Neural progenitor cell (in vitro differentiated cells): Measurements from ENCODE around the gene RAB37.

Experiments
- EZH2 ChIP-seq: fragments of 200-600 bp; sonication (generic); IDR thresholded peaks from 2 replicates; pipeline ENCODE4 v1.6.1; 2017; ENCODE audit warnings: antibody characterized with exemption, mild to moderate bottlenecking, moderate library complexity
- TF ChIP-seq, protein P1 (sequence below): fragments of 200-600 bp; sonication (generic); IDR thresholded peaks from 2 replicates; pipeline ENCODE4 v1.5.1; 2017; ENCODE audit warnings: antibody characterized with exemption, mild to moderate bottlenecking

DNA sequence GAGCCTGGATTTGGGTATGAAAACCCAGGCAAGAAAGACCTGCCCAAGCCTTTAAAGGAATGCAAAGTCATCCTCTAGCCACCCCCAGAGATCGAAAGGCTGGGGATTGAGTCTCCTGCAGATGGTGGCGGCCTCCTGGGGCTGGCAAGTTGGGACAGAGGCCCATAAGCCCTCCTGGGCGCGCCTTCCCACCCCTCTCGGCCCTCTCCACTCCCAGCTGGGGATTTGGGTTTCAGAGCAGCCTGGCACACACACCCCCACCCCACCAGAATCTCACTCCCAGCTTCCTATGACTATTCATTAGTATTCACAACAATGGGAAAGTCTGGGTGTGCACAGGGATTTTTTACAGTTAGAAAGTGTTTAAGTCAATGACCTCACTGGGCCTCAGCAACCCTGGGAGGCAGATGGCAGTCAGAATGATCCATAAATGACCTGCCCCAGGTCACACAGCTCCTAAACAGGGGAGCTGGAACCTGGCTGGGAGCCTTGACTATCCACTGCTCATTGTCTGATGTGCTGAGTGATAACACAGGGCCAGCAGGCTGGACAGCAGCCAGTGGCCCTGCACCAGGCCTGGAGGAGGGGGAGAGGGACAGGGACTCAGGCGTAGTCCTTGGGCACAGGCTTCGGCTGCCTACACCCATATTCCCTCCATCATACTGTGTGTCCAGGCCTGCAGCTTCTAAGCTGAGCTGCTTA lies 23.5 kb downstream of the RAB37 start:
- TF ChIP-seq, protein P1, sequence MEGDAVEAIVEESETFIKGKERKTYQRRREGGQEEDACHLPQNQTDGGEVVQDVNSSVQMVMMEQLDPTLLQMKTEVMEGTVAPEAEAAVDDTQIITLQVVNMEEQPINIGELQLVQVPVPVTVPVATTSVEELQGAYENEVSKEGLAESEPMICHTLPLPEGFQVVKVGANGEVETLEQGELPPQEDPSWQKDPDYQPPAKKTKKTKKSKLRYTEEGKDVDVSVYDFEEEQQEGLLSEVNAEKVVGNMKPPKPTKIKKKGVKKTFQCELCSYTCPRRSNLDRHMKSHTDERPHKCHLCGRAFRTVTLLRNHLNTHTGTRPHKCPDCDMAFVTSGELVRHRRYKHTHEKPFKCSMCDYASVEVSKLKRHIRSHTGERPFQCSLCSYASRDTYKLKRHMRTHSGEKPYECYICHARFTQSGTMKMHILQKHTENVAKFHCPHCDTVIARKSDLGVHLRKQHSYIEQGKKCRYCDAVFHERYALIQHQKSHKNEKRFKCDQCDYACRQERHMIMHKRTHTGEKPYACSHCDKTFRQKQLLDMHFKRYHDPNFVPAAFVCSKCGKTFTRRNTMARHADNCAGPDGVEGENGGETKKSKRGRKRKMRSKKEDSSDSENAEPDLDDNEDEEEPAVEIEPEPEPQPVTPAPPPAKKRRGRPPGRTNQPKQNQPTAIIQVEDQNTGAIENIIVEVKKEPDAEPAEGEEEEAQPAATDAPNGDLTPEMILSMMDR, result no peak
- no peak for TF ChIP-seq EZH2
